Fibroblast of lung (primary cell): Measurements from ENCODE around the gene CNOT3. TPM values are rescaled to one million over a fixed set of nuclear protein-coding genes. Genes with fewer than 3 reads are reported as not detected.

Source experiments
- DNase-seq, 2 donors: peaks; one replicate each; pipeline versions ENCODE4 v3.0.0 to v3.0.0-alpha.2; 2010; ENCODE audit warnings: low read depth in 2 of 2
- H2AFZ ChIP-seq: 2 replicates; pipeline ENCODE4 v1.5.1; 2012; ENCODE audit warnings: low read length, control low read depth, inconsistent platforms
- H3K27ac ChIP-seq: 2 replicates; pipeline ENCODE4 v1.5.1; 2011; ENCODE audit warnings: low read length, control low read depth; ENCODE audit not compliant: insufficient read depth
- H3K27me3 ChIP-seq: 2 replicates; pipeline ENCODE4 v1.5.1; 2011; ENCODE audit warnings: mild to moderate bottlenecking, low read length; ENCODE audit not compliant: control insufficient read depth, insufficient read depth
- H3K36me3 ChIP-seq: 2 replicates; pipeline ENCODE4 v1.5.1; 2011; ENCODE audit warnings: low read length; ENCODE audit not compliant: control insufficient read depth, insufficient read depth
- H3K4me1 ChIP-seq: 2 replicates; pipeline ENCODE4 v1.5.1; 2011; ENCODE audit warnings: low read length; ENCODE audit not compliant: control insufficient read depth, insufficient read depth; ENCODE audit errors: extremely low read depth
- H3K4me2 ChIP-seq: 2 replicates; pipeline ENCODE4 v1.5.1; 2011; ENCODE audit warnings: low read length, control low read depth; ENCODE audit not compliant: insufficient read depth; ENCODE audit errors: extremely low read depth
- H3K4me3 ChIP-seq, 4 experiments: fragments of 200-600 bp in 1 of 4; sonication (generic) in 1 of 4; replicated peaks in 1 of 4; 2 replicates each; pipeline ENCODE4 v1.5.1; 2011 to 2016; ENCODE audit warnings: low read length in 4 of 4, low read depth in 3 of 4, mild to moderate bottlenecking in 3 of 4, control low read depth in 2 of 4, inconsistent platforms in 1 of 4, mixed read lengths in 1 of 4; ENCODE audit not compliant: insufficient read depth in 1 of 4; ENCODE audit errors: control extremely low read depth in 1 of 4
- H3K79me2 ChIP-seq: 2 replicates; pipeline ENCODE4 v1.5.1; 2012; ENCODE audit warnings: mild to moderate bottlenecking, low read length, inconsistent platforms; ENCODE audit not compliant: control insufficient read depth, insufficient read depth
- H3K9ac ChIP-seq: 2 replicates; pipeline ENCODE4 v1.5.1; 2011; ENCODE audit warnings: mild to moderate bottlenecking, low read length, control low read depth; ENCODE audit not compliant: insufficient read depth
- H3K9me3 ChIP-seq: 2 replicates; pipeline ENCODE4 v1.5.1; 2012; ENCODE audit warnings: low read depth, low read length; ENCODE audit not compliant: control insufficient read depth, insufficient read depth
- H4K20me1 ChIP-seq: 2 replicates; pipeline ENCODE4 v1.5.1; 2011; ENCODE audit warnings: low read length; ENCODE audit not compliant: control insufficient read depth, insufficient read depth; ENCODE audit errors: extremely low read depth
- CTCF ChIP-seq, 2 donors: IDR thresholded peaks in 1 of 2; conservative IDR thresholded peaks in 1 of 2; 1 replicate in 1 of 2; 2 replicates in 1 of 2; pipeline ENCODE4 v1.5.1; 2011 to 2012; ENCODE audit warnings: low read length in 2 of 2, control low read depth in 1 of 2, inconsistent platforms in 1 of 2, low read depth in 1 of 2, mild to moderate bottlenecking in 1 of 2
- EZH2 ChIP-seq: IDR thresholded peaks from 2 replicates; pipeline ENCODE4 v1.5.1; 2012; ENCODE audit warnings: low read length, control low read depth, mild to moderate bottlenecking; ENCODE audit errors: missing control alignments
- polyA plus RNA-seq, 2 donors: library from polyadenylated mRNA; depleted of rRNA in 1 of 2; stranded (reverse) in 1 of 2; unstranded in 1 of 2; fragments of >200 nt; gene quantifications; 2 replicates each; pipeline ENCODE4 v1.2.1, GENCODE V29; 2011 to 2012; ENCODE audit warnings: missing spikeins in 1 of 2
- total RNA-seq: library from RNA; depleted of rRNA; stranded (reverse); fragments of >200 nt; gene quantifications from 2 replicates; pipeline ENCODE4 v1.2.1, GENCODE V29; 2014

The CNOT3 gene
- total and polyA plus RNA-seq, 2 donors (not counting 1 experiment from before 2014, with no cell fraction given) = 10.4 to 10.7 TPM

- no peak overlapping the region for H3K4me3 ChIP-seq
- H3K27ac ChIP-seq = no peak overlapping the region
- no peak overlapping the region for H2AFZ ChIP-seq
Observed at GRCh38 chr19:54196536-54196935, 59.0 kb downstream of the CNOT3 start.

GRCh38 chr19:54197121-54197520, 59.6 kb downstream of the CNOT3 start:
- TF ChIP-seq EZH2 (no peak), CTCF (conservative IDR thresholded peaks at IDR 0.05 in 1 of 2, IDR thresholded peaks at IDR 0.05 in 1 of 2; ENCODE audit: low read depth in 1 of 2, low read length in 2 of 2) (no peak)
- H3K4me3 ChIP-seq = no peak overlapping the region
- H3K27ac ChIP-seq = no peak overlapping the region
- peaks cover 22% of the 10 kb centered on the region for H3K79me2 ChIP-seq
- no peaks in the 10 kb centered on the region for H4K20me1 ChIP-seq
- no peaks in the 10 kb centered on the region for H3K9me3 ChIP-seq
- H2AFZ ChIP-seq = no peak overlapping the region
- H3K36me3 ChIP-seq = peaks cover 6% of the 10 kb centered on the region
- DNase-seq = no peak
- H3K9ac ChIP-seq = no peak overlapping the region
- peaks cover 7% of the 10 kb centered on the region for H3K4me1 ChIP-seq
- no peak overlapping the region for H3K4me2 ChIP-seq
- H3K27me3 ChIP-seq = no peaks in the 10 kb centered on the region

More at GRCh38 chr19:54196536-54196935, 59.0 kb downstream of the CNOT3 start:
- Histone ChIP-seq H4K20me1 (no peaks in the 10 kb centered on the region), H3K9ac (no peak overlapping the region), H3K27me3 (no peaks in the 10 kb centered on the region), H3K36me3 (peaks cover 5% of the 10 kb centered on the region), H3K4me1 (peaks cover 11% of the 10 kb centered on the region), H3K79me2 (peaks cover 17% of the 10 kb centered on the region), H3K4me2 (no peak overlapping the region), H3K9me3 (no peaks in the 10 kb centered on the region)
- DNase-seq = no peak
- TF ChIP-seq CTCF (conservative IDR thresholded peaks at IDR 0.05 in 1 of 2, IDR thresholded peaks at IDR 0.05 in 1 of 2; ENCODE audit: low read depth in 1 of 2, low read length in 2 of 2) (no peak), EZH2 (no peak)

- Histone ChIP-seq H2AFZ (no peak overlapping the region), H3K4me1 (peaks cover 12% of the 10 kb centered on the region), H3K4me2 (no peak overlapping the region), H3K36me3 (peaks cover 16% of the 10 kb centered on the region), H3K27ac (no peak overlapping the region), H3K9me3 (no peaks in the 10 kb centered on the region), H3K79me2 (peaks cover 37% of the 10 kb centered on the region), H3K4me3 (no peak overlapping the region), H4K20me1 (peaks cover 5% of the 10 kb centered on the region), H3K27me3 (no peaks in the 10 kb centered on the region), H3K9ac (no peak overlapping the region)
- TF ChIP-seq CTCF (conservative IDR thresholded peaks at IDR 0.05 in 1 of 2, IDR thresholded peaks at IDR 0.05 in 1 of 2; ENCODE audit: low read depth in 1 of 2, low read length in 2 of 2) (no peak), EZH2 (no peak)
- no peak for DNase-seq
Observed at GRCh38 chr19:54199401-54199800, 61.8 kb downstream of the CNOT3 start.
